K562 (cell line): Measurements from ENCODE around the gene APPL2. TPM values are rescaled to one million over a fixed set of nuclear protein-coding genes. Genes with fewer than 3 reads are reported as not detected.

ENCODE experiments used
- CBFB ChIP-seq: sonication (generic); formaldehyde crosslinking; IDR thresholded peaks from 2 replicates; pipeline ENCODE4 v1.4.0; 2020; ENCODE audit warnings: mild to moderate bottlenecking, missing genetic modification reagents
- CC2D1A ChIP-seq: fragments of 450-650 bp; IDR thresholded peaks from 2 replicates; pipeline ENCODE4 v1.6.1; 2017; ENCODE audit warnings: mild to moderate bottlenecking
- CEBPG ChIP-seq, 3 experiments: fragments of 200-800 bp in 1 of 3; sonication (Bioruptor generic) in 1 of 3; sonication (generic) in 1 of 3; formaldehyde crosslinking in 1 of 3; IDR thresholded peaks in 2 of 3; conservative IDR thresholded peaks in 1 of 3; 2 replicates each; pipeline versions ENCODE4 v1.6.1 to v1.8.0; 2016 to 2022; ENCODE audit warnings: missing compliant biosample characterization in 2 of 3, missing genetic modification characterization in 2 of 3, mild to moderate bottlenecking in 1 of 3, missing genetic modification reagents in 1 of 3
- FOXA1 ChIP-seq: fragments of 450-650 bp; IDR thresholded peaks from 2 replicates; pipeline ENCODE4 v1.6.1; 2016; ENCODE audit warnings: mild to moderate bottlenecking, borderline replicate concordance
- HDAC6 ChIP-seq: IDR thresholded peaks from 2 replicates; pipeline ENCODE4 v1.6.1; 2012; ENCODE audit warnings: low read depth, mild to moderate bottlenecking, control low read depth, inconsistent platforms, low read length, moderate library complexity
- MED1 ChIP-seq: sonication (generic); formaldehyde crosslinking; IDR thresholded peaks from 2 replicates; pipeline ENCODE4 v1.8.1; 2023; ENCODE audit warnings: missing genetic modification reagents, borderline replicate concordance
- NR3C1 ChIP-seq: sonication (generic); formaldehyde crosslinking; IDR thresholded peaks from 2 replicates; pipeline ENCODE4 v1.8.1; 2022; ENCODE audit warnings: missing genetic modification reagents
- RAD21 ChIP-seq, 2 experiments: fragments of 250-450 bp in 1 of 2; fragments of 450-650 bp in 1 of 2; sonication (Bioruptor Pico) in 1 of 2; formaldehyde crosslinking in 1 of 2; IDR thresholded peaks in 1 of 2; conservative IDR thresholded peaks in 1 of 2; 2 replicates each; pipeline versions ENCODE4 v1.4.0 to v1.8.0; 2020 to 2022; ENCODE audit warnings: mild to moderate bottlenecking in 2 of 2, moderate library complexity in 1 of 2
- RHOXF2B ChIP-seq: fragments of 250-450 bp; sonication (Bioruptor Pico); conservative IDR thresholded peaks from 2 replicates; pipeline ENCODE4 v1.5.1; 2021
- RUNX1 ChIP-seq: sonication (generic); IDR thresholded peaks from 2 replicates; pipeline ENCODE4 v1.6.1; 2016; ENCODE audit warnings: antibody characterized with exemption, low read depth
- SIX5 ChIP-seq, 2 experiments: IDR thresholded peaks; 2 replicates each; pipeline ENCODE4 v1.6.1; 2011; ENCODE audit warnings: low read length in 2 of 2, borderline replicate concordance in 1 of 2, low read depth in 1 of 2, mild to moderate bottlenecking in 1 of 2, moderate library complexity in 1 of 2; ENCODE audit not compliant: insufficient read depth in 1 of 2
- SP1 ChIP-seq: sonication (generic); formaldehyde crosslinking; IDR thresholded peaks from 2 replicates; pipeline ENCODE4 v1.8.1; 2022; ENCODE audit warnings: mild to moderate bottlenecking, missing genetic modification reagents
- THRAP3 ChIP-seq: fragments of 450-650 bp; IDR thresholded peaks from 2 replicates; pipeline ENCODE4 v1.6.1; 2016; ENCODE audit warnings: mild to moderate bottlenecking, inconsistent platforms, borderline replicate concordance
- WHSC1 ChIP-seq: IDR thresholded peaks from one replicate; pipeline ENCODE4 v1.6.1; 2012; ENCODE audit warnings: low read length, control low read depth, inconsistent platforms
- ZBED1 ChIP-seq: IDR thresholded peaks from 2 replicates; pipeline ENCODE4 v1.6.1; 2014
- ZBTB1 ChIP-seq: sonication (generic); formaldehyde crosslinking; IDR thresholded peaks from 2 replicates; pipeline ENCODE4 v1.8.1; 2023; ENCODE audit warnings: missing genetic modification reagents, low read depth, mild to moderate bottlenecking, borderline replicate concordance
- ZNF232 ChIP-seq: sonication (generic); formaldehyde crosslinking; IDR thresholded peaks from 2 replicates; pipeline ENCODE4 v1.8.0; 2022; ENCODE audit warnings: mild to moderate bottlenecking, missing genetic modification reagents
- ZNF347 ChIP-seq: fragments of 450-650 bp; formaldehyde crosslinking; IDR thresholded peaks from 2 replicates; pipeline ENCODE4 v1.4.0; 2020; ENCODE audit warnings: low read depth, mild to moderate bottlenecking, moderate library complexity
- ZNF76 ChIP-seq: fragments of 250-450 bp; sonication (Bioruptor Pico); IDR thresholded peaks from 2 replicates; pipeline ENCODE4 v1.4.0; 2020; ENCODE audit warnings: mild to moderate bottlenecking, moderate library complexity, borderline replicate concordance
- ZNF766 ChIP-seq: fragments of 200-800 bp; sonication (Bioruptor generic); conservative IDR thresholded peaks from 2 replicates; pipeline ENCODE4 v1.6.1; 2016; ENCODE audit warnings: missing genetic modification characterization, missing compliant biosample characterization
- polyA plus RNA-seq, 8 experiments: library from polyadenylated mRNA; depleted of rRNA in 4 of 8; stranded (reverse) in 5 of 8; unstranded in 3 of 8; fragments of >200 nt; fragmentation: Nextera tagmentation in 2 of 8; fragmentation: Illumina TruSeq in 1 of 8; extraction: Ambion mirVana in 2 of 8; extraction: Trizol in 1 of 8; gene quantifications; 2 replicates each; pipeline versions ENCODE4 v1.2.1 to v1.2.3, GENCODE V29; 2011 to 2014; ENCODE audit warnings: inconsistent platforms in 1 of 8, missing spikeins in 1 of 8
- total RNA-seq, 7 experiments: library from RNA; depleted of rRNA in 6 of 7; stranded (reverse); fragments of >200 nt in 6 of 7; fragmentation: Illumina TruSeq in 2 of 7; extraction: Trizol in 2 of 7; gene quantifications; 2 replicates each; pipeline versions ENCODE4 v1.2.1 to v1.2.3, GENCODE V29; 2011 to 2021; ENCODE audit warnings: low replicate concordance in 1 of 7
- TF ChIP-seq, protein P1 (sequence below), 3 experiments: fragments of 200-800 bp in 1 of 3; sonication (Bioruptor generic) in 1 of 3; sonication (generic) in 1 of 3; formaldehyde crosslinking in 1 of 3; IDR thresholded peaks; 2 replicates each; pipeline versions ENCODE4 v1.6.1 to v1.8.0; 2016 to 2022; ENCODE audit warnings: mild to moderate bottlenecking in 2 of 3, missing compliant biosample characterization in 2 of 3, missing genetic modification characterization in 2 of 3, missing genetic modification reagents in 1 of 3
- TF ChIP-seq, protein P2 (sequence below): IDR thresholded peaks from 3 replicates; pipeline ENCODE4 v1.6.1; 2011; ENCODE audit warnings: borderline replicate concordance, mild to moderate bottlenecking, moderate library complexity; ENCODE audit not compliant: insufficient read length; ENCODE audit errors: extremely low read depth
- TF ChIP-seq, protein P3 (sequence below): sonication (generic); formaldehyde crosslinking; IDR thresholded peaks from 2 replicates; pipeline ENCODE4 v1.8.0; 2022; ENCODE audit warnings: missing genetic modification reagents, mild to moderate bottlenecking, moderate library complexity, borderline replicate concordance

Gene APPL2
- total and polyA plus RNA-seq, 9 of the 15 experiments (the other 6 are each of a cell fraction or from before 2014, with no cell fraction given), result 2.1 to 14.4 (median 8.2) TPM

DNA sequence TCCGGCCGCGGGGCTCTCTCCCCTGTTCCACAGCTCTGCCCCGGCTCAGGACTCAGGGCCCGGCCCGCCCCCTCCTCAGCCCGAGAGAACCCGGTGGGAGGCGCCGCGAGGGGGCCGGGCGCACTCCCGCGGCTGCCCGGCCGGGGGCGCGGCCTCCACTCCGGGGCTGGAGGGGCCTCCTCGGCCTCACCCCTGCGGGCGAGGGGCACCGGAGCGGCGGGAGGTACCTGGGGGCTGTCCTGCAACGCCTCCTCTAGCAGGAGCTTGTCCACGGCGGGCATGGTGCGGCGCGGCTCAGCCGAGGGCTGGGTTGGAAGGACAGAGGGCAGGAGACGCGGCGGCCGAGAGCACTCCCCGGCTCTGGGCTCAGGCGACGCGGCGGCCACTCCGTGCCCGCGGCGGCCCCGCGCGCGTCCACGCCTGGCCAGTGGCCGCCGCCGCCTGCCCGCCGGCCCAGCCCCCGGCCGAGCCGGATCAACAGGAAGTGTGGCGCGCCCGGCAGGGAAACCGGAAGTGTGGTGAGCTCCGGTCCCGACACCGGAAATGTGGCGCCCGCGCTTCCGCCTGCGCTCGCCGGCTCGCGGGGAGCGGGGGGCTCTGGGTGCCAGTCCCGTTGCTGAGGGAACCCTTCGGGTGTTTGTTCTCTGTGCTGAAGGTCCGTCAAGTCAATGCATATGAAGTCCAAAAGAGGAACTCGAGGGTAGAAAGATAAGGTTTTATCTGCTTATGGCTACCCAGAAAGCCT lies at the start of gene APPL2 (continued):
- TF ChIP-seq RAD21 (CRISPR knock-in tag; conservative IDR thresholded peaks at IDR 0.05 in 1 of 2, IDR thresholded peaks at IDR 0.05 in 1 of 2) (peak in 1 of 2 experiments; percentile 21; a peak in 1 of 4 replicates), RHOXF2B (no peak), ZBED1 (no peak), RUNX1 (no peak), MED1 (CRISPR knock-in tag) (no peak), SIX5 (IDR thresholded peaks at IDR 0.05; ENCODE audit: borderline replicate concordance in 1 of 2, insufficient read depth in 1 of 2, low read depth in 1 of 2, low read length in 2 of 2) (peak; percentile 43 to 47; a peak in 3 of 4 replicates), ZBTB1 (CRISPR knock-in tag) (no peak), ZNF232 (CRISPR knock-in tag) (no peak), HDAC6 (no peak), CBFB (CRISPR knock-in tag) (no peak), THRAP3 (no peak), FOXA1 (no peak), ZNF766 (peak; percentile 73; the same call in 1 of the 2 replicates), CC2D1A (no peak), ZNF76 (CRISPR knock-in tag) (no peak), ZNF347 (no peak), SP1 (CRISPR knock-in tag) (0 out of 2 replicates have a peak, but pooled peaks have one; percentile 18), NR3C1 (no peak), WHSC1 (no peak), CEBPG (CRISPR knock-in tag; IDR thresholded peaks at IDR 0.05) (no peak), CEBPG (tag; conservative IDR thresholded peaks at IDR 0.05 in 1 of 2, IDR thresholded peaks at IDR 0.05 in 1 of 2) (no peak)
- TF ChIP-seq, protein P1, sequence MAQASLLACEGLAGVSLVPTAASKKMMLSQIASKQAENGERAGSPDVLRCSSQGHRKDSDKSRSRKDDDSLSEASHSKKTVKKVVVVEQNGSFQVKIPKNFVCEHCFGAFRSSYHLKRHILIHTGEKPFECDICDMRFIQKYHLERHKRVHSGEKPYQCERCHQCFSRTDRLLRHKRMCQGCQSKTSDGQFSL (CRISPR knock-in tag; IDR thresholded peaks at IDR 0.05), result no peak
- TF ChIP-seq, protein P1 (tag; IDR thresholded peaks at IDR 0.05), result no peak
- TF ChIP-seq, protein P2, sequence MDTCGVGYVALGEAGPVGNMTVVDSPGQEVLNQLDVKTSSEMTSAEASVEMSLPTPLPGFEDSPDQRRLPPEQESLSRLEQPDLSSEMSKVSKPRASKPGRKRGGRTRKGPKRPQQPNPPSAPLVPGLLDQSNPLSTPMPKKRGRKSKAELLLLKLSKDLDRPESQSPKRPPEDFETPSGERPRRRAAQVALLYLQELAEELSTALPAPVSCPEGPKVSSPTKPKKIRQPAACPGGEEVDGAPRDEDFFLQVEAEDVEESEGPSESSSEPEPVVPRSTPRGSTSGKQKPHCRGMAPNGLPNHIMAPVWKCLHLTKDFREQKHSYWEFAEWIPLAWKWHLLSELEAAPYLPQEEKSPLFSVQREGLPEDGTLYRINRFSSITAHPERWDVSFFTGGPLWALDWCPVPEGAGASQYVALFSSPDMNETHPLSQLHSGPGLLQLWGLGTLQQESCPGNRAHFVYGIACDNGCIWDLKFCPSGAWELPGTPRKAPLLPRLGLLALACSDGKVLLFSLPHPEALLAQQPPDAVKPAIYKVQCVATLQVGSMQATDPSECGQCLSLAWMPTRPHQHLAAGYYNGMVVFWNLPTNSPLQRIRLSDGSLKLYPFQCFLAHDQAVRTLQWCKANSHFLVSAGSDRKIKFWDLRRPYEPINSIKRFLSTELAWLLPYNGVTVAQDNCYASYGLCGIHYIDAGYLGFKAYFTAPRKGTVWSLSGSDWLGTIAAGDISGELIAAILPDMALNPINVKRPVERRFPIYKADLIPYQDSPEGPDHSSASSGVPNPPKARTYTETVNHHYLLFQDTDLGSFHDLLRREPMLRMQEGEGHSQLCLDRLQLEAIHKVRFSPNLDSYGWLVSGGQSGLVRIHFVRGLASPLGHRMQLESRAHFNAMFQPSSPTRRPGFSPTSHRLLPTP, result no peak
- TF ChIP-seq, protein P3, sequence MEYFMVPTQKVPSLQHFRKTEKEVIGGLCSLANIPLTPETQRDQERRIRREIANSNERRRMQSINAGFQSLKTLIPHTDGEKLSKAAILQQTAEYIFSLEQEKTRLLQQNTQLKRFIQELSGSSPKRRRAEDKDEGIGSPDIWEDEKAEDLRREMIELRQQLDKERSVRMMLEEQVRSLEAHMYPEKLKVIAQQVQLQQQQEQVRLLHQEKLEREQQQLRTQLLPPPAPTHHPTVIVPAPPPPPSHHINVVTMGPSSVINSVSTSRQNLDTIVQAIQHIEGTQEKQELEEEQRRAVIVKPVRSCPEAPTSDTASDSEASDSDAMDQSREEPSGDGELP (CRISPR knock-in tag), result no peak
